ENCODE data around the gene ARPC4.

DNA sequence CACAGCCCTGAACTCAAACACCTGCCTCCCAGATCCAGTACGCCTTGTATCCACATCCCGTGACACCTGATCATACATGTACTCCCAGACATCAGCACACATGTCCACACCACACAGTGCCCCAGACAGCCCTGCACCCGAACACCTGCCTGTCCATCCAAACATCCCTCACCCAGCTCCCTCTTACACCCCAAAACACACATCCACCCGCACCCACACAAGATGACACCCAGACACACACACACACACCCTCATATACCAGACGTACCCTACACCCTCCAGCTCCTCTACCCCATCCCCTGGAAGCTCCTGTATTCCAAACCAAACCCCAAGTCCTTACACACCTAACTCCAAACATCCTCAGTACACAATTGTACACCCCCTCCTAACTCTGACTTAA lies 23.9 kb upstream of the ARPC4 start:
- TF ChIP-seq GATA2 (IDR thresholded peaks at IDR 0.05; ENCODE audit: low read depth, low read length) (no peak), GATA3 (IDR thresholded peaks at IDR 0.05; ENCODE audit: low read depth, low read length) (no peak)

All from SH-SY5Y (cell line).